HUES6 (cell line): ENCODE results near the gene CLSTN2.

Experiments
- H3K27ac ChIP-seq: 2 replicates; pipeline ENCODE4 v1.7.0; 2013; ENCODE audit warnings: low read depth, mild to moderate bottlenecking, low read length, inconsistent platforms
- H3K27me3 ChIP-seq: 2 replicates; pipeline ENCODE4 v1.6.1; 2013; ENCODE audit warnings: low read length; ENCODE audit not compliant: control insufficient read depth, insufficient read depth
- H3K36me3 ChIP-seq: 2 replicates; pipeline ENCODE4 v1.6.1; 2013; ENCODE audit warnings: low read length; ENCODE audit not compliant: control insufficient read depth, insufficient read depth
- H3K4me1 ChIP-seq: 2 replicates; pipeline ENCODE4 v1.6.1; 2013; ENCODE audit warnings: low read length; ENCODE audit not compliant: control insufficient read depth, insufficient read depth
- H3K4me3 ChIP-seq: 2 replicates; pipeline ENCODE4 v1.5.1; 2013; ENCODE audit warnings: low read depth, low read length
- H3K9ac ChIP-seq: one replicate; pipeline ENCODE4 v1.6.1; 2013; ENCODE audit warnings: mild to moderate bottlenecking, low read length
- H3K9me3 ChIP-seq: 2 replicates; pipeline ENCODE4 v1.6.1; 2013; ENCODE audit warnings: low read depth, low read length; ENCODE audit not compliant: control insufficient read depth, insufficient read depth

CLSTN2 gene

DNA sequence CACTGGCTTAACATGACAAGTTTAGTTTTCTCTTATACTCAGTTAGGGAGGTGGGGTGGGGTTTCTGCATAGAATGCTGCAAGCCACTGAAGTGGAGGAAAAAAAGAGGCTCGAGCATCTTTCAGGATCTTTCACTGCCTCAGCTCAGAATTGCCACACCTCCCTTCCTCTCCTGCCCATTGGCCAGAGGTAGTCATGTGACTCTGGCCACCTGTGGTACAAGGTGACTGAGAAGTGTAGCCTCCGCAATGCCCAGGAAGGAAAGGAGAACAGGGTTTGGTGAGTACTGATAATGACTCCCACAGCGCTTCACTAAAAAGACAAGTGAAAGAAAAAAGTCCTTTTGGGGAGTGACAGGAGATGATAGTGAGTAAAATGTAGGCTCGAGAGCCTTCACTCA is 618.6 kb downstream of the CLSTN2 start:
- no peak overlapping the region for H3K9ac ChIP-seq
- no peaks in the 10 kb centered on the region for H3K4me1 ChIP-seq
- H3K4me3 ChIP-seq = no peak overlapping the region
- no peaks in the 10 kb centered on the region for H3K27me3 ChIP-seq
- no peak overlapping the region for H3K27ac ChIP-seq
- no peaks in the 10 kb centered on the region for H3K9me3 ChIP-seq
- no peaks in the 10 kb centered on the region for H3K36me3 ChIP-seq

DNA sequence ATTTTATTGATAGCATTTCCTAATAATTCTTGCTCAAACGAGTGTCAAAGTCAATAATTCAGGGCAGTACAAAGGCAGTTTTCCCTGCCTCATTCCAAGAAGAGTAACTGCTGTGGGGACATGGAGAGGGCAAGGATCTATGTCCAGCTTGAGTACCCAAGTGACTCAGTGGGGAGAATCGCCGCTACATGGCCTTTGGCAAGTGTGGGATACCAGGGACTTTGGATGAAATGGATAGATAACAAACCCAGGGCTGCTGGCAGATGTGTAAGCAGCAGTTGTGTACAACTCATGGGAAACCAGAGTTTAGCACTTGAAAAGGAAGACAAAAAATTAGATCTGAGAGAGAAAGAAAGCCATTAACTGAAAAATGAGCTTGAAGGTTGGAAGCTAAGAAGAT is 620.7 kb downstream of the CLSTN2 start:
- Histone ChIP-seq H3K27me3 (no peaks in the 10 kb centered on the region), H3K4me3 (no peak overlapping the region), H3K9ac (no peak overlapping the region), H3K9me3 (no peaks in the 10 kb centered on the region), H3K27ac (no peak overlapping the region), H3K36me3 (no peaks in the 10 kb centered on the region), H3K4me1 (no peaks in the 10 kb centered on the region)

DNA sequence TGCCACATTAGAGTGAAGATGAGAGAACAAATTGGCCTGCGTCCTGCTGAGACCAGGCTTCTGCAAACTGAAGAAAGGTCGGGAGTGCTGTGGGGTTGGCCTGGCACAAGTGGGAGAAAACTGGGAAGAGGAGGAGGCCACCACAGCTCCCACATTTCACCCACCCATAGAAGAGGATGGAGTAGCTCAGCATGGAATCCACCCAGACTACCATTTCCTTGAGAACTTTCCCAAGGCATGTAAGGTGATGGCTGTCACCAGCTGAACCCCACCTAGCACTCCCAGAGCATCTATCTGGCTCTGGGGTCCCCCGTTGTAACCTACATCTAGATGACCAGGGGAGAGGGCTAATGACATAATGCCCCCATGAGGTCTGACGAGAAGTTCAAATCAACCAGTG is 622.5 kb downstream of the CLSTN2 start:
- no peak overlapping the region for H3K27ac ChIP-seq

DNA sequence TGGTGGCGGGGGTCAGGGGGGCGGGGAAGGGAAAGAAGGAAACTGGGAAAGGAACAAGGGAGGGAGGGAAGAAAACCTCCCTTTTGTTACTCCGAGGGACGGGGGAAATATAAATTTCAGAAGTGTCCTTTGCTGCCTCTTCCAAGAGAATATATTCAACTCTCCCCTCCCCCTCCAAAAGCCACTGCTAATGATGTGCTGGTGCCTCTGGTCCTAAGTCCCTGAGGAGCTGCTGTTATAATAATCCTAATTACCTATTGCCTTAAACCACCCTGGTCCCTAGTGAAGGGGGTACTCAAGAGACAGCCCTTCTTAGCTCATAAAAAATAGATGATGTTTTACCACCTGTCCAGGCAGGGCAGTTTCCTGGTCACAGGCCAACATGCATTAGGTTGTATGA is 624.6 kb downstream of the CLSTN2 start:
- H3K9ac ChIP-seq = no peak overlapping the region
- H3K9me3 ChIP-seq = no peaks in the 10 kb centered on the region
- no peaks in the 10 kb centered on the region for H3K4me1 ChIP-seq
- H3K27me3 ChIP-seq = no peaks in the 10 kb centered on the region
- no peaks in the 10 kb centered on the region for H3K36me3 ChIP-seq
- H3K4me3 ChIP-seq = no peak overlapping the region
- H3K27ac ChIP-seq = no peak overlapping the region

More for the DNA sequence above, 622.5 kb downstream of the CLSTN2 start:
- Histone ChIP-seq H3K36me3 (no peaks in the 10 kb centered on the region), H3K27me3 (no peaks in the 10 kb centered on the region), H3K4me3 (no peak overlapping the region), H3K4me1 (no peaks in the 10 kb centered on the region), H3K9me3 (no peaks in the 10 kb centered on the region), H3K9ac (no peak overlapping the region)

DNA sequence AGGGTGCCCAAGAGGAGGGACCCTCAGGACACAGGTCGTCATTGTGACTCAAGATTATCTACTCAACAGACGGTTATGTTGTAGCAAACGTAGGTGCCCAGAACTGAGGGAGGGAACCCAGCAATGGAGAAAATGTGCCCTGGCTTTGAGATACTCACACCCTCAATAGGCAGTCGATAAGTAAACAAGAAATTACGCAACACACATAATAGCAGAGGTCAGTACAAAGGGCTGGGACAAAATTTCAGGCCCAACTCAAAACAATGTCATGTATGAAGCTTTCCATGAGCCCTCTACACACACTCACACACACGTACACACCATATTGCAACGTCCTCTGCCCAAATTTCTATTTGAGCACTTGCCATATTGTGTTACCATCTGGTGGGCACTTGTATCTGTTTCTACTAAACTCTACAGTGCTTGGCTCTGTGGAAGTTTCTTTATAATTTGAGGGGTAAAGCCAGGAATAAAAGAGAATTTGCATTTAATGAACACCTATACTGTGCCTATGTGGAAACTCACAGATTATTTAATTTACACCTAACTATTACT is 628.3 kb downstream of the CLSTN2 start:
- no peaks in the 10 kb centered on the region for H3K9me3 ChIP-seq
- no peaks in the 10 kb centered on the region for H3K27me3 ChIP-seq
- H3K4me3 ChIP-seq = no peak overlapping the region
- no peaks in the 10 kb centered on the region for H3K36me3 ChIP-seq
- H3K9ac ChIP-seq = no peak overlapping the region
- no peak overlapping the region for H3K27ac ChIP-seq
- H3K4me1 ChIP-seq = no peaks in the 10 kb centered on the region

DNA sequence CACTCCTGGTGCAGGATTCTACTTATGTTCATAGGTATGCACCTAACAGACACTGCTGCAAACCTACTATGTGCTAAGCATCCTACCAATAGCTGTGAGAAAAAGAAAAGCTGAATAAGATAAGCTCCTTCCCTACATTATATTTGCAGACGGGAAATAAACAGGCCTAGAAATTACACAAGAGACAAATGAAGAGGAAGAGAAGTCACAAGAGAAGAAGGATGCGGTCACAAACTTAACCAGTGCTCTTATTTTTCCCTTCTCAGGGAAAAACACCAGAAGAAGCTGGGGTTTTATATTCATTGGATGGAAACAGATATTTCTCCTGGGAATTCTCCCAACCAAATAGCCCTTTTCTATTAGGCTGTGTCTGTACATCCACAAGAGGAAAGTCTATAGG is 633.1 kb downstream of the CLSTN2 start:
- no peaks in the 10 kb centered on the region for H3K9me3 ChIP-seq
- H3K4me1 ChIP-seq = no peaks in the 10 kb centered on the region
- no peaks in the 10 kb centered on the region for H3K27me3 ChIP-seq
- no peak overlapping the region for H3K27ac ChIP-seq
- H3K36me3 ChIP-seq = no peaks in the 10 kb centered on the region
- H3K4me3 ChIP-seq = no peak overlapping the region
- no peak overlapping the region for H3K9ac ChIP-seq

DNA sequence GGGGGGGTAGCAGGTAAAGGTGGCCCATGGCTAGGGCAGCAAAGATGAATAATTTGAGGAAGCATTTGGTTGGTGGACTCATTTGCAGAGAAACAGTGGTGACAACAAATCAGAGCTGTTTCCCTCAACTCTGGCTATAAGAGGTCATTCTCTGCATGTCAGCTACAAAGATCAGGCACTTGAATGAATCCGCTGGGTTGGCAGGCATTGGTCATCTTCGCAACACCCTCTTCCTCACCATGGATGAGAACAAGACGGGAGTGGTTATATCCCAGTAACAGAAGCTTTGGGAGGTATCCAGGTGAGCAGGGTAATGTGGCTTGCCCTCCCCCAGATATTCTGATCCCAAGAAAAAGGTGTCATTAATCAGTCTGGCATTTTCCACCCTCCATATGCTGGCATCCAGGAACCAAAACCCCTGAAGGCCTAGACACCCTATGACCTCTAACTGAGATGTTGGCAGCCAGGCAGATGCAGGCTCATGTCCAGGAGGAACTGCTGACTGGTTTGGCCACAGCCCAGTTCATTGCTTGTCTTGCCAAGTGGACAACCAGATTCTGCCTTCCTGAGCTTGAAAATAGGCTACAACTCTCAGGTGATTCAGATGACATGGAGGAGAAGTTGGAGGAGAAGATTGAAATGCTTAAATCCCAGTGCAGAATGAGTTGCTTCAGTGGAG is 634.0 kb downstream of the CLSTN2 start:
- no peaks in the 10 kb centered on the region for H3K9me3 ChIP-seq
- H3K4me3 ChIP-seq = no peak overlapping the region
- H3K27ac ChIP-seq = no peak overlapping the region
- H3K4me1 ChIP-seq = no peaks in the 10 kb centered on the region
- no peaks in the 10 kb centered on the region for H3K36me3 ChIP-seq
- H3K9ac ChIP-seq = no peak overlapping the region
- no peaks in the 10 kb centered on the region for H3K27me3 ChIP-seq

DNA sequence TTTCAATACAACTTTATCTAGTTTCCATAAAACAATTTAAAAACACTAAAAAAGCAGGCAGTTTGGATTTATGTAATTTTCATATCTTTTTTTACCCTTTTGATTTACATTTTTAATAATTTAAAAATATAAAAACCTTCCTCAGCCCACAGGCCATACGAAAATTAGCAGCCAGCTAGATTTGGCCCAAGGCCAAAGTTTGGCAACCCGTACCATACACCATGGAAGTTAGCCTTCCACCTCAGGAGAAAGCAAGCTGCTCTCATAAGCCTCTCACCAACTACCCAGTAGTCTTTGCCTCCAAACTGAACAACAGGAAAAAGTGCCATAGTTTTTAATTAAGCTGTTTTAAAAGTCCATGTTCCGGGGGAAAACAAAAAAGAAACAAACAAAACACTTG is 635.6 kb downstream of the CLSTN2 start:
- Histone ChIP-seq H3K27me3 (no peaks in the 10 kb centered on the region), H3K27ac (no peak overlapping the region), H3K36me3 (no peaks in the 10 kb centered on the region), H3K4me1 (no peaks in the 10 kb centered on the region), H3K4me3 (no peak overlapping the region), H3K9ac (no peak overlapping the region), H3K9me3 (no peaks in the 10 kb centered on the region)

DNA sequence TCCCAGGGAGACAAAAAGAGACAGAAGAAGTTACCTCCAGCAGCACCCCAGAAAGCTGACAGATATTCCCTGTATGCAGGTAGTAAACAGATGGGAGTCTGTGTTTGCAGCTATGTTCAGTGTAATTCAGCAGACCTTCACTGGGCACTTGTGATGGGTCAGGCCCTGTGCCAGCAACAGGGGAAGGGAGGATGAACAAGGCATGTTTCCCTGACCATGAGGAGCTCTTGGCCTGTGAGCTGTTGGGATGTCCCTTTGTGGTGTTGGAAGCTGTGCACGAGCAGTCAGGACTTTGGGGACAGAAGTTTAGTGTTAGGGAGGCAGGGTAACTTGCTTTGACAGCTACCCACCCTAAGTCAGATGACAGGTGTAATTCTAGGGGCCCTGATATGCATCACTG is 636.9 kb downstream of the CLSTN2 start:
- H3K27me3 ChIP-seq = no peaks in the 10 kb centered on the region
- H3K9me3 ChIP-seq = no peaks in the 10 kb centered on the region
- no peak overlapping the region for H3K9ac ChIP-seq
- no peaks in the 10 kb centered on the region for H3K4me1 ChIP-seq
- H3K36me3 ChIP-seq = no peaks in the 10 kb centered on the region
- H3K27ac ChIP-seq = no peak overlapping the region
- no peak overlapping the region for H3K4me3 ChIP-seq

DNA sequence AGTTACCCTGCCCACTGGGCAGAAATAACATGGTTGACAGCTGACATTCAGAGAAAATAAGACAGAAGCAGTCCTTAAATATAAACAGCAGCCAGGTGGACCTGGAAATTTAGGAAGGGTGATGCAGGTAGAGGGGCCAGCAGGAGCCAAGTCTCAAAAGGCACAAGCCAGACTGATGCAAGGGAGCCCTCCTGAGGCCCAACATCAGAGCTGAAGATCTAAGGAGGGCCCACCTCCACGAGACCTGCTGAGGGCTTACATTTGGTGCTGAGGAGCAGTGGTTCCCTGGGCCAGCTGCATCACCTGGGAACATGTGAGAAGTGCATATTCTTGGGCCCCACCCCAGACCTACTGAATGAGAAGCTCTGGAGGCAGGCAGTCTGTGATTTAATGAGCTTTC is 637.3 kb downstream of the CLSTN2 start:
- H3K27ac ChIP-seq = no peak overlapping the region
- no peaks in the 10 kb centered on the region for H3K4me1 ChIP-seq
- no peaks in the 10 kb centered on the region for H3K27me3 ChIP-seq
- no peak overlapping the region for H3K9ac ChIP-seq
- no peaks in the 10 kb centered on the region for H3K36me3 ChIP-seq
- H3K4me3 ChIP-seq = no peak overlapping the region
- H3K9me3 ChIP-seq = no peaks in the 10 kb centered on the region

DNA sequence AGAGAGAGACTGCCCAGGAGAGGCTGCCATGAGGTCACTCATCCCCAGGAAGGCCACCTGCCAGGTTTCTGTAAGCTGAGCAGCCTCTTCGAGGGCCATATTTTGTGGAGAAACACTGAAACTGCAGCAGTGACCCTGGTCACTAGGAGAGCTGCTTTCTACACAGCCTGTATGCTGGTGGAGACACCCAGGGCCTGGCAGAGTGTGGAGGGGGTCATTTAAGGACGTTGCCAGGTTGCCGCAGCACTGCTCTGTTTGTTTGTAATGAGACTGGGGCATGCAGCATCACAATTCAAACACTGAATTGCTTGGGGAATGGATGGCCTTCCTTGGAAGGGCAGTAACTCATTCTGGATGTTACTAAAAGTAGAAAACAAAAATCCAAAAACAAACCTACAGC is 638.0 kb downstream of the CLSTN2 start:
- H3K27ac ChIP-seq = no peak overlapping the region
- no peaks in the 10 kb centered on the region for H3K36me3 ChIP-seq
- H3K4me1 ChIP-seq = no peaks in the 10 kb centered on the region
- no peaks in the 10 kb centered on the region for H3K27me3 ChIP-seq
- H3K9me3 ChIP-seq = no peaks in the 10 kb centered on the region
- H3K4me3 ChIP-seq = no peak overlapping the region
- H3K9ac ChIP-seq = no peak overlapping the region
